Immature natural killer cell (primary cell): ENCODE data around the gene ZNF423. TPM values are rescaled to one million over a fixed set of nuclear protein-coding genes. Genes with fewer than 3 reads are reported as not detected.

Experiments
- DNase-seq, 3 donors: peaks; one replicate each; pipeline ENCODE4 v3.0.0; 2022; ENCODE audit warnings: mixed read lengths in 1 of 3
- H3K27ac Mint-ChIP-seq, 6 donors: one replicate each; pipeline ENCODE4 v1.8.0; 2020; ENCODE audit warnings: mixed read lengths in 6 of 6, mild to moderate bottlenecking in 5 of 6, inconsistent platforms in 4 of 6, moderate library complexity in 3 of 6
- H3K27me3 Mint-ChIP-seq, 3 donors: one replicate each; pipeline ENCODE4 v1.8.0; 2020 to 2021; ENCODE audit warnings: low read depth in 3 of 3, mild to moderate bottlenecking in 3 of 3, mixed read lengths in 3 of 3, moderate library complexity in 3 of 3, inconsistent platforms in 1 of 3
- H3K36me3 Mint-ChIP-seq, 3 donors: one replicate each; pipeline ENCODE4 v1.8.0; 2020; ENCODE audit warnings: mixed read lengths in 3 of 3, inconsistent platforms in 2 of 3, mild to moderate bottlenecking in 2 of 3
- H3K4me1 Mint-ChIP-seq, 2 donors: one replicate each; pipeline ENCODE4 v1.8.0; 2020; ENCODE audit warnings: inconsistent platforms in 2 of 2, mild to moderate bottlenecking in 2 of 2, mixed read lengths in 2 of 2, moderate library complexity in 1 of 2
- H3K4me3 Mint-ChIP-seq, 5 donors: one replicate each; pipeline ENCODE4 v1.8.0; 2020; ENCODE audit warnings: mild to moderate bottlenecking in 5 of 5, mixed read lengths in 5 of 5, inconsistent platforms in 3 of 5, moderate library complexity in 3 of 5
- H3K9me3 Mint-ChIP-seq, 6 donors: one replicate each; pipeline ENCODE4 v1.8.0; 2020; ENCODE audit warnings: mild to moderate bottlenecking in 6 of 6, mixed read lengths in 6 of 6, inconsistent platforms in 4 of 6, moderate library complexity in 3 of 6
- polyA plus RNA-seq, 3 donors: library from polyadenylated mRNA; unstranded; fragments of 300-500 nt; fragmentation: Illumina TruSeq; gene quantifications; one replicate each; pipeline ENCODE4 v1.2.3, GENCODE V29; 2021

ZNF423 gene
- polyA plus RNA-seq, 3 donors from 2014 or later = not detected

GRCh38 chr16:49496656-49497055 is 359.3 kb downstream of the ZNF423 start:
- no peaks in the 10 kb centered on the region for H3K9me3 Mint-ChIP-seq
- no peak for DNase-seq
- H3K27me3 Mint-ChIP-seq = peaks cover 2 to 4% (median 4%) of the 10 kb centered on the region in 3 donors
- no peak overlapping the region for H3K4me3 Mint-ChIP-seq
- peaks cover 0 to 2% of the 10 kb centered on the region in 2 donors for H3K4me1 Mint-ChIP-seq
- H3K27ac Mint-ChIP-seq = no peak overlapping the region
- H3K36me3 Mint-ChIP-seq = no peaks in the 10 kb centered on the region

- Mint-ChIP-seq H3K4me1 (no peaks in the 10 kb centered on the region), H3K36me3 (no peaks in the 10 kb centered on the region), H3K4me3 (no peak overlapping the region), H3K27ac (peak overlapping the region in 1 of 6 donors; percentile 59), H3K27me3 (peaks cover 2 to 4% (median 4%) of the 10 kb centered on the region in 3 donors), H3K9me3 (no peaks in the 10 kb centered on the region)
- no peak for DNase-seq
Measured at GRCh38 chr16:49495596-49496355, 360.1 kb downstream of the ZNF423 start.

GRCh38 chr16:49494891-49495566 is 360.9 kb downstream of the ZNF423 start:
- Mint-ChIP-seq H3K9me3 (no peaks in the 10 kb centered on the region), H3K27ac (no peak overlapping the region), H3K27me3 (peaks cover 2 to 4% (median 4%) of the 10 kb centered on the region in 3 donors), H3K4me3 (no peak overlapping the region), H3K4me1 (no peaks in the 10 kb centered on the region), H3K36me3 (no peaks in the 10 kb centered on the region)
- no peak for DNase-seq

- Mint-ChIP-seq H3K4me3 (no peak overlapping the region), H3K27me3 (peaks cover 2 to 4% (median 4%) of the 10 kb centered on the region in 3 donors), H3K4me1 (no peaks in the 10 kb centered on the region), H3K27ac (no peak overlapping the region), H3K36me3 (no peaks in the 10 kb centered on the region), H3K9me3 (no peaks in the 10 kb centered on the region)
- no peak for DNase-seq
Measured at GRCh38 chr16:49494474-49494873, 361.4 kb downstream of the ZNF423 start.

GRCh38 chr16:49493836-49494235 is 362.1 kb downstream of the ZNF423 start:
- Mint-ChIP-seq H3K27ac (no peak overlapping the region), H3K4me1 (no peaks in the 10 kb centered on the region), H3K4me3 (no peak overlapping the region), H3K36me3 (no peaks in the 10 kb centered on the region), H3K9me3 (no peaks in the 10 kb centered on the region), H3K27me3 (peaks cover 2 to 4% (median 4%) of the 10 kb centered on the region in 3 donors)
- no peak for DNase-seq

- Mint-ChIP-seq H3K36me3 (no peaks in the 10 kb centered on the region), H3K27me3 (peaks cover 2 to 8% (median 4%) of the 10 kb centered on the region in 3 donors), H3K9me3 (no peaks in the 10 kb centered on the region), H3K27ac (no peak overlapping the region), H3K4me3 (no peak overlapping the region), H3K4me1 (no peaks in the 10 kb centered on the region)
- no peak for DNase-seq
Measured at GRCh38 chr16:49492896-49493626, 362.9 kb downstream of the ZNF423 start.

- H3K4me3 Mint-ChIP-seq = no peak overlapping the region
Measured at GRCh38 chr16:49491771-49492761, 363.8 kb downstream of the ZNF423 start.

GRCh38 chr16:49491106-49491670 is 364.7 kb downstream of the ZNF423 start:
- no peak overlapping the region for H3K27ac Mint-ChIP-seq
- no peak overlapping the region for H3K4me3 Mint-ChIP-seq
- peaks cover 2 to 5% (median 4%) of the 10 kb centered on the region in 3 donors for H3K27me3 Mint-ChIP-seq
- no peaks in the 10 kb centered on the region for H3K36me3 Mint-ChIP-seq
- no peak for DNase-seq
- no peaks in the 10 kb centered on the region for H3K9me3 Mint-ChIP-seq
- no peaks in the 10 kb centered on the region for H3K4me1 Mint-ChIP-seq

More at GRCh38 chr16:49491771-49492761, 363.8 kb downstream of the ZNF423 start:
- Mint-ChIP-seq H3K9me3 (no peaks in the 10 kb centered on the region), H3K27me3 (peaks cover 2 to 8% (median 4%) of the 10 kb centered on the region in 3 donors), H3K36me3 (no peaks in the 10 kb centered on the region), H3K4me1 (no peaks in the 10 kb centered on the region), H3K27ac (no peak overlapping the region)
- DNase-seq = peak; percentile 7 to 24 (median 9)

GRCh38 chr16:49490321-49490705 is 365.6 kb downstream of the ZNF423 start:
- DNase-seq = no peak
- no peak overlapping the region for H3K27ac Mint-ChIP-seq

GRCh38 chr16:49489686-49490320 is 366.1 kb downstream of the ZNF423 start:
- H3K9me3 Mint-ChIP-seq = no peaks in the 10 kb centered on the region
- no peak overlapping the region for H3K27ac Mint-ChIP-seq
- no peaks in the 10 kb centered on the region for H3K36me3 Mint-ChIP-seq
- peaks cover 4 to 5% (median 5%) of the 10 kb centered on the region in 3 donors for H3K27me3 Mint-ChIP-seq
- H3K4me3 Mint-ChIP-seq = no peak overlapping the region
- no peak for DNase-seq
- H3K4me1 Mint-ChIP-seq = no peaks in the 10 kb centered on the region

More at GRCh38 chr16:49490321-49490705, 365.6 kb downstream of the ZNF423 start:
- no peak overlapping the region for H3K4me3 Mint-ChIP-seq
- no peaks in the 10 kb centered on the region for H3K36me3 Mint-ChIP-seq
- H3K27me3 Mint-ChIP-seq = peaks cover 4 to 5% (median 5%) of the 10 kb centered on the region in 3 donors
- H3K4me1 Mint-ChIP-seq = no peaks in the 10 kb centered on the region
- H3K9me3 Mint-ChIP-seq = no peaks in the 10 kb centered on the region

GRCh38 chr16:49488740-49489525 is 367.0 kb downstream of the ZNF423 start:
- Mint-ChIP-seq H3K27me3 (peaks cover 4 to 5% (median 5%) of the 10 kb centered on the region in 3 donors), H3K9me3 (no peaks in the 10 kb centered on the region), H3K27ac (no peak overlapping the region), H3K36me3 (no peaks in the 10 kb centered on the region), H3K4me3 (no peak overlapping the region), H3K4me1 (no peaks in the 10 kb centered on the region)
- DNase-seq = no peak

GRCh38 chr16:49488336-49488735 is 367.6 kb downstream of the ZNF423 start:
- Mint-ChIP-seq H3K27me3 (peaks cover 1 to 5% (median 4%) of the 10 kb centered on the region in 3 donors), H3K27ac (no peak overlapping the region), H3K4me1 (no peaks in the 10 kb centered on the region), H3K36me3 (no peaks in the 10 kb centered on the region), H3K4me3 (no peak overlapping the region), H3K9me3 (no peaks in the 10 kb centered on the region)
- no peak for DNase-seq
